ENCODE measurements around the gene BEND6. TPM values are rescaled to one million over a fixed set of nuclear protein-coding genes. Genes with fewer than 3 reads are reported as not detected.

Gene BEND6
- total and polyA plus RNA-seq, 4 donors, result 27.1 to 106 (median 82.3) TPM

DNA sequence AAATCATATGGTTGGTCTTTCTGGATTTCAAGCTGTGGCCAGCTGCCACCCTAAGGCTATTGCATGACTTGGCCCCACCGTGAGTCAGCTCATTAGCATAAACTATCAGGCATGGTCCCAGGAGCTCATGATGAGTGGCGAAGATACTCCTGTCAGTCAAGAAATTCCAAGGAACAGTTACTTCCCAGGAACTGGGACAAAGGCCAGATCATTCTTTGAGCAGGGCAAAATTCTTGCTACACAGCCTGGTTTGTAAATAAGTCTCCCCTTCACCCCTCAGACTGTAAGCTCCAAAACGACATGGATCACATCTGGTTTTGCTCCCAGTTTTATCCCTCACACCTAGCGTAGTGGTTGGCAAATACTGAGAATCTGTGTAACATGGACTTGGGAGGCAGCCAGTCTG lies 58.6 kb downstream of the BEND6 start:
- H3K4me3 ChIP-seq (ENCODE audit: low read depth, low read length), result no peak overlapping the region
- H3K9me3 ChIP-seq (ENCODE audit: control insufficient read depth, insufficient read depth, low read length), result no peaks in the 10 kb centered on the region
- no peaks in the 10 kb centered on the region for H3K36me3 ChIP-seq (ENCODE audit: control insufficient read depth, insufficient read depth, low read length)
- H3K27ac ChIP-seq (ENCODE audit: low read depth, low read length), result no peak overlapping the region
- H3K4me1 ChIP-seq (ENCODE audit: control insufficient read depth, insufficient read depth, low read length), result no peaks in the 10 kb centered on the region
- 80% methylated on average over 2 of the region's 4 CpGs for WGBS (ENCODE audit: insufficient coverage)
- H3K27me3 ChIP-seq (ENCODE audit: control insufficient read depth, insufficient read depth, low read length), result no peaks in the 10 kb centered on the region
- no peak for DNase-seq (ENCODE audit: low read depth in 4 of 6, low spot score in 6 of 6)

DNA sequence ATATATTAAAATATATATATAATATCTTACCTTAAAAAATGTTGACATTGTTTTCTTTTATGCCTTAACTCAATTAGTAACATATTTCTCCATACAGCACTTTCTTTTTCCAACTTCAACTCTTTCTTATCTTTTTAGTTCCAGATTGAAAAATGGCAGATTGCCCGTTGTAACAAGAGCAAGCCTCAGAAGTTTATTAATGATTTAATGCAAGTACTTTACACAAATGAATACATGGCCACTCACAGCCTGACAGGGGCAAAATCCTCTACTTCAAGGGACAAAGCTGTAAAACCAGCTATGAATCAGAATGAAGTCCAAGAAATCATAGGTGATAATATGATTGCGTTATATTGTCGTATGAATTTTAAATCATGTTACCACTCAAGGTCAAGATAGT lies 62.2 kb downstream of the BEND6 start:
- Histone ChIP-seq H3K4me1 (ENCODE audit: control insufficient read depth, insufficient read depth, low read length) (no peaks in the 10 kb centered on the region), H3K27ac (ENCODE audit: low read depth, low read length) (no peak overlapping the region), H3K4me3 (ENCODE audit: low read depth, low read length) (no peak overlapping the region), H3K27me3 (ENCODE audit: control insufficient read depth, insufficient read depth, low read length) (no peaks in the 10 kb centered on the region), H3K9me3 (ENCODE audit: control insufficient read depth, insufficient read depth, low read length) (no peaks in the 10 kb centered on the region), H3K36me3 (ENCODE audit: control insufficient read depth, insufficient read depth, low read length) (no peaks in the 10 kb centered on the region)
- DNase-seq (ENCODE audit: low read depth in 4 of 6, low spot score in 6 of 6), result no peak
- WGBS (ENCODE audit: insufficient coverage), result no CpG with 5 or more reads among the region's 3 CpGs

DNA sequence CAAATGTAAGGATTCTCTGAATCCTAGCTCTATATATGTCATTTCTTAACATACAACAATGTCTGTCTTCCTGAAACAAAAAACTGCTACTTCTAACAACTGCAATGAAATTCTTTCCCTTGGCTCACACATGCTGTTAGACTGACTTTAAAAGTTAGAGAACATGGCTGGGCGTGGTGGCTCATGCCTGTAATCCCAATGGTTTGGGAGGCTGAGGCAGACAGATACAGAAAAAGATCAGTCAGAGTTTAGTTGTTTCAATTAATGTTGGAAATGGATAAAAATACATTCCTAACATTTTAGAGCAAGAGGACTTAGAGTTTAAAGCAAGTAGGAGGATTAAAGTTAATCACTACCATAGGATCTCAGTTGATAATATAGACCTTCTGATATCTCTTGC lies 62.9 kb downstream of the BEND6 start:
- no CpG with 5 or more reads among the region's 1 CpG for WGBS (ENCODE audit: insufficient coverage)
- H3K27me3 ChIP-seq (ENCODE audit: control insufficient read depth, insufficient read depth, low read length), result no peaks in the 10 kb centered on the region
- DNase-seq (ENCODE audit: low read depth in 4 of 6, low spot score in 6 of 6), result no peak
- H3K4me1 ChIP-seq (ENCODE audit: control insufficient read depth, insufficient read depth, low read length), result no peaks in the 10 kb centered on the region
- H3K4me3 ChIP-seq (ENCODE audit: low read depth, low read length), result no peak overlapping the region
- no peak overlapping the region for H3K27ac ChIP-seq (ENCODE audit: low read depth, low read length)
- no peaks in the 10 kb centered on the region for H3K36me3 ChIP-seq (ENCODE audit: control insufficient read depth, insufficient read depth, low read length)
- no peaks in the 10 kb centered on the region for H3K9me3 ChIP-seq (ENCODE audit: control insufficient read depth, insufficient read depth, low read length)

DNA sequence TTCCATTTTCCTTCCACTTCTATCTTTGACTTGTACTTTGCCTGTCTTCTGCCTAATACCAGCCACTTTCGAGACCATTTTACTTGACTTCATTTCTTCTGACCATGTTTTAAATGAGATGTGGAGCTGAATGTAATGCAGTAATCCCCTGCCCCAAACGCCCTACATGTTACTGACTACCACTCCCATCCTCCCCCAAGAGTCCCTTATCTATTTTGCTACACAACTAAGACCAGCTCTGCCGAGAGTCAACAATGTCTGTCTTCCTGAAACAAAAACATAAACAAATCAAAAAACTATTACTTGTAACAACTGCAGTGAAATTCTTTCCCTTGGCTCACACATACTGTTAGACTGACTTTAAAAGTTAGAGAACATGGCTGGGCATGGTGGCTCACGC lies 64.5 kb downstream of the BEND6 start:
- 80% methylated on average over 1 of the region's 4 CpGs for WGBS (ENCODE audit: insufficient coverage)
- Histone ChIP-seq H3K4me1 (ENCODE audit: control insufficient read depth, insufficient read depth, low read length) (no peaks in the 10 kb centered on the region), H3K4me3 (ENCODE audit: low read depth, low read length) (no peak overlapping the region), H3K27ac (ENCODE audit: low read depth, low read length) (no peak overlapping the region), H3K27me3 (ENCODE audit: control insufficient read depth, insufficient read depth, low read length) (no peaks in the 10 kb centered on the region), H3K9me3 (ENCODE audit: control insufficient read depth, insufficient read depth, low read length) (no peaks in the 10 kb centered on the region), H3K36me3 (ENCODE audit: control insufficient read depth, insufficient read depth, low read length) (no peaks in the 10 kb centered on the region)
- DNase-seq (ENCODE audit: low read depth in 4 of 6, low spot score in 6 of 6), result no peak

- no peaks in the 10 kb centered on the region for H3K9me3 ChIP-seq (ENCODE audit: control insufficient read depth, insufficient read depth, low read length)
- H3K36me3 ChIP-seq (ENCODE audit: control insufficient read depth, insufficient read depth, low read length), result no peaks in the 10 kb centered on the region
- no peaks in the 10 kb centered on the region for H3K4me1 ChIP-seq (ENCODE audit: control insufficient read depth, insufficient read depth, low read length)
- DNase-seq (ENCODE audit: low read depth in 4 of 6, low spot score in 6 of 6), result peak in 4 of 6 donors; percentile 15 to 74 (median 40)
- no peak overlapping the region for H3K4me3 ChIP-seq (ENCODE audit: low read depth, low read length)
- H3K27ac ChIP-seq (ENCODE audit: low read depth, low read length), result no peak overlapping the region
- H3K27me3 ChIP-seq (ENCODE audit: control insufficient read depth, insufficient read depth, low read length), result no peaks in the 10 kb centered on the region
- 60% methylated on average over 1 of the region's 1 CpG for WGBS (ENCODE audit: insufficient coverage)
These were observed 66.3 kb downstream of the BEND6 start for GRCh38 chr6:57021086-57021720.

DNA sequence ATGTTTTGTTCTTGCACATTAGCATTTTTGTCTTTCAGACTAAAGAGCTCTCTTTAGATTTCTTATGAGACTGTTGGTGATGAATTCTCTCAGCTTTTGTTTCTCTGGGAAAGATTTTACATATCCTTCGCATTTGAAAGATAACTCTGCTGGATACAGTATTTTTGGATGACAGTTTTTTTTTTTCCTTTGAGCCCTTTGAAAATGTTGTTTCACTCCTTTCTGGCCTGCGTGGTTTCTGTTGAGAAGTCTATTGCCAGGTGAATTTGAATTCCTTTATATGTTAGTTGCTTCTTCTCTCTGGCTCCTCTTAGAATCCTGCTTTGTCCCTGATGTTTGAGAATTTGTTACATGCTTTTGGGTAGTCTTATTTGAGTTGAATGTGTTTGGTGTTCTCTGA lies 69.4 kb downstream of the BEND6 start:
- H3K9me3 ChIP-seq (ENCODE audit: control insufficient read depth, insufficient read depth, low read length), result no peaks in the 10 kb centered on the region
- H3K36me3 ChIP-seq (ENCODE audit: control insufficient read depth, insufficient read depth, low read length), result no peaks in the 10 kb centered on the region
- H3K27ac ChIP-seq (ENCODE audit: low read depth, low read length), result no peak overlapping the region
- no peaks in the 10 kb centered on the region for H3K4me1 ChIP-seq (ENCODE audit: control insufficient read depth, insufficient read depth, low read length)
- no peak overlapping the region for H3K4me3 ChIP-seq (ENCODE audit: low read depth, low read length)
- H3K27me3 ChIP-seq (ENCODE audit: control insufficient read depth, insufficient read depth, low read length), result no peaks in the 10 kb centered on the region
- DNase-seq (ENCODE audit: low read depth in 4 of 6, low spot score in 6 of 6), result no peak
- no CpG with 5 or more reads among the region's 2 CpGs for WGBS (ENCODE audit: insufficient coverage)

- Histone ChIP-seq H3K27me3 (ENCODE audit: control insufficient read depth, insufficient read depth, low read length) (no peaks in the 10 kb centered on the region), H3K4me3 (ENCODE audit: low read depth, low read length) (no peak overlapping the region), H3K36me3 (ENCODE audit: control insufficient read depth, insufficient read depth, low read length) (no peaks in the 10 kb centered on the region), H3K4me1 (ENCODE audit: control insufficient read depth, insufficient read depth, low read length) (no peaks in the 10 kb centered on the region), H3K9me3 (ENCODE audit: control insufficient read depth, insufficient read depth, low read length) (no peaks in the 10 kb centered on the region), H3K27ac (ENCODE audit: low read depth, low read length) (no peak overlapping the region)
- WGBS (ENCODE audit: insufficient coverage), result no CpG with 5 or more reads among the region's 1 CpG
- no peak for DNase-seq (ENCODE audit: low read depth in 4 of 6, low spot score in 6 of 6)
These were observed 69.9 kb downstream of the BEND6 start for GRCh38 chr6:57024775-57025174.

- WGBS (ENCODE audit: insufficient coverage), result no CpG with 5 or more reads among the region's 1 CpG
- Histone ChIP-seq H3K9me3 (ENCODE audit: control insufficient read depth, insufficient read depth, low read length) (no peaks in the 10 kb centered on the region), H3K36me3 (ENCODE audit: control insufficient read depth, insufficient read depth, low read length) (no peaks in the 10 kb centered on the region), H3K4me1 (ENCODE audit: control insufficient read depth, insufficient read depth, low read length) (no peaks in the 10 kb centered on the region), H3K4me3 (ENCODE audit: low read depth, low read length) (no peak overlapping the region), H3K27ac (ENCODE audit: low read depth, low read length) (no peak overlapping the region), H3K27me3 (ENCODE audit: control insufficient read depth, insufficient read depth, low read length) (no peaks in the 10 kb centered on the region)
- peak in 2 of 6 donors; percentile 27 to 82 for DNase-seq (ENCODE audit: low read depth in 4 of 6, low spot score in 6 of 6)
These were observed 71.1 kb downstream of the BEND6 start for GRCh38 chr6:57026001-57026400.

DNA sequence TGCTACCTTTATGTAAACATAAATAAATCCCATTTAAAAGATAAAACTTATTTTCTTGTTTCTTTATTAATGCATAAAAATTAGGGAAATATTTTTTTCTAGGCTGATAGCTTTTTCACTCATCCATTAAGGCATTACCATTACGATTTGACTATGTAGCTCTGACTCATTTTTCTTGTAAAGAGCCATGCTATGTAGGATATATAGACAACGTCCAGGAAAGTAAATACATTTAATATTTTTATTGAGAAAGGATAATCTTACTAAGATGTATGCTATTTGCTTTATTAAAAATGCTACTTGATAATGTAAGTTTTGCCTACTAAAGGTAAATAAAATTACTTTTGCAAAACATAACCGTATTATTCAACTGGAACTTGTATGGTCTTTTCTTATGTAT lies 72.4 kb downstream of the BEND6 start:
- Histone ChIP-seq H3K9me3 (ENCODE audit: control insufficient read depth, insufficient read depth, low read length) (no peaks in the 10 kb centered on the region), H3K4me1 (ENCODE audit: control insufficient read depth, insufficient read depth, low read length) (no peaks in the 10 kb centered on the region), H3K27ac (ENCODE audit: low read depth, low read length) (no peak overlapping the region), H3K27me3 (ENCODE audit: control insufficient read depth, insufficient read depth, low read length) (no peaks in the 10 kb centered on the region), H3K4me3 (ENCODE audit: low read depth, low read length) (no peak overlapping the region), H3K36me3 (ENCODE audit: control insufficient read depth, insufficient read depth, low read length) (no peaks in the 10 kb centered on the region)
- WGBS (ENCODE audit: insufficient coverage), result no CpG with 5 or more reads among the region's 3 CpGs
- DNase-seq (ENCODE audit: low read depth in 4 of 6, low spot score in 6 of 6), result no peak

DNA sequence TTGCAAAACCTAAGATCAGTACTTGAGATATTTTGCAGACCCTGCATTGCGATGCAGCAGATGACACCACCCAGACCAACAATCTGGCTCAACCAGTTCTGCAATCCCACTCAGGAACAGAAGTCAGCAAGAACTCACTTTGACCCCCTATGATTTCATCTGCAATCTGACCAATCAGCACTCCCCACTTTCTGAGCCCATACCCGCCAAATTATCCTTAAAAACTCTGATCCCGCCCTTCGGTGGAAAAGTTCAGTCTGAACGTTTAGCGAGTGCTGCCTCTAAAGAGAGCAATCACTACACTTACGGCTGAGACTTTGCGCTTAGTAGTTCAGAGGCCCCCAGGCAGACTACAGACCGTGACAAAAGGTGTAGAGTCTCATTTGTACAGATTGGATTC lies 74.3 kb downstream of the BEND6 start:
- H3K27me3 ChIP-seq (ENCODE audit: control insufficient read depth, insufficient read depth, low read length), result no peaks in the 10 kb centered on the region
- 95% methylated on average over 8 of the region's 9 CpGs for WGBS (ENCODE audit: insufficient coverage)
- no peaks in the 10 kb centered on the region for H3K4me1 ChIP-seq (ENCODE audit: control insufficient read depth, insufficient read depth, low read length)
- no peak for DNase-seq (ENCODE audit: low read depth in 4 of 6, low spot score in 6 of 6)
- no peak overlapping the region for H3K27ac ChIP-seq (ENCODE audit: low read depth, low read length)
- no peaks in the 10 kb centered on the region for H3K9me3 ChIP-seq (ENCODE audit: control insufficient read depth, insufficient read depth, low read length)
- H3K4me3 ChIP-seq (ENCODE audit: low read depth, low read length), result no peak overlapping the region
- H3K36me3 ChIP-seq (ENCODE audit: control insufficient read depth, insufficient read depth, low read length), result no peaks in the 10 kb centered on the region
